Measurements from ENCODE around the gene SLC6A17. TPM values are rescaled to one million over a fixed set of nuclear protein-coding genes. Genes with fewer than 3 reads are reported as not detected.

Gene SLC6A17
- total RNA-seq, 1 donor from 2014 or later: 0.11 TPM

DNA sequence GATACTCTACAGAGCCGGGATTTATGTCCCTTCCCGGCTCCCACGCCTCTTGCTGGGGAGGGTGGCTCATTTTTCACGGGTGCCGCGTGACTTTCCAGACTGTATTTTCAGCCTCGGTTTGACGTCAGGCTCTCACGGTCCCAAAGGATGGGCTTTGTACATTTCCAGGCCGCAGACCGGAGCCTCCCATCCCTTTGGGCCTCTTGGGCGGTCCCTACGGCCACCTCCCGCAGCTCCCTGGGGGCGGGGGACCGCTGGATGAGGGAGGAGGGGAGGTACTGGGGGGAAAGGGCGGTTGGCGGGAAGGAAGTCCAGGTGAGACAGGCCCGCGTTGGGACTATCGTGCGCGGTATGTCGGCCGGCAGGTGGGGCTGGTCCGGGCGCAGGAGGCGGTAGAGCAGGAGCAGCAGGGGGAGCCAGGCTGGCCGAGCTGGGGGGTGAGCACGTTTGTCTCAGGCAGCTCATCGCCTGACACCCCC is 20.1 kb upstream of the SLC6A17 start:
- intact Hi-C loops (cut with DNase I): no loop called here
- no peaks in the 10 kb centered on the region for H3K27me3 ChIP-seq
- H3K36me3 ChIP-seq: no peaks in the 10 kb centered on the region
- TF ChIP-seq CTCF (IDR thresholded peaks at IDR 0.05): no peak
- H3K27ac ChIP-seq: no peak overlapping the region
- peak overlapping the region in 1 of 2 donors; percentile 31 for H3K4me3 ChIP-seq
- no peaks in the 10 kb centered on the region for H3K9me3 ChIP-seq
- no peak for DNase-seq (ENCODE audit: low spot score in 2 of 2)
- H3K4me1 ChIP-seq: no peaks in the 10 kb centered on the region

DNA sequence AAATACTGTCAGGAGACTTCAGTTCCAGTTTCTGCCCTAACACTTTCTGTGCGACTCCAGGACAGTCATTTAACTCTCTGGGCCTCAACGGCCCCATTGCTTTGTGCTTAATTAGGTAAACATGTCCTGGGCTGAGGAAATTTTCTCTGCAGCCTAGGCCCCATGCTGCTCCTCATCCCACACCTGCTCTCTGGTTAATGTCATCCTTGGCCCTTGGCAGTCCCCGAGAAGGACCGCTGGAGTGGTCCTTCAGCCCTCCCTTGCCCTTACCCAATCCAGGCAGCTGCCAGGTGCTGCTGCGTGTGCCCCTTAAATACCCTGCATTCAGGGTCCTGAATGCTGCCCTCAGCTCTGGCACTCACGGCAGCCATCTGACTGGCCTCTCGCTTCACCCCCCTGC is 19.3 kb upstream of the SLC6A17 start:
- TF ChIP-seq CTCF (IDR thresholded peaks at IDR 0.05): no peak
- Histone ChIP-seq H3K27ac (no peak overlapping the region), H3K4me3 (no peak overlapping the region), H3K36me3 (no peaks in the 10 kb centered on the region), H3K9me3 (no peaks in the 10 kb centered on the region), H3K27me3 (no peaks in the 10 kb centered on the region), H3K4me1 (no peaks in the 10 kb centered on the region)
- DNase-seq (ENCODE audit: low spot score in 2 of 2): no peak
- intact Hi-C loops (cut with DNase I): no loop called here

DNA sequence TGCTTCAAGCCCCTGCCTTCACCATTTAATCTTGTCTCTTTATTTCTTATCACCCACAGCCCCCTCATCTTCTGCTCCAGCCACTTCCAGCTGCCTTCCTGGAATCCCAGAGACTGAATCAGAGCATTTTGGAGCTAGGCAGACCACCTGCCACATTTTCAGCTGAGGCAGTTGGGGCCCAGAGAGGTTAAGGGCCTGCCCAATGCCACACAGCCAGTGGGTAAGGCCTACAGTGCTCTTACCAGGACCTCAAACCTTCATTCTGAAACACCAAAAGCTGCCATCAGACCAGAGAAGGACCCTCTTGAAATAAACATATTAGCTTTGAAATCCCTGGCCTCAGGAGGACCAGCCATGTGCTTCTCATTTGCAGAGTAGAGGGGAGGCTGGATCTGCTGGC is 17.6 kb upstream of the SLC6A17 start:
- no peak for TF ChIP-seq CTCF (IDR thresholded peaks at IDR 0.05)
- no peak overlapping the region for H3K4me3 ChIP-seq
- intact Hi-C loops (cut with DNase I): no loop called here
- H3K27me3 ChIP-seq: no peaks in the 10 kb centered on the region
- no peaks in the 10 kb centered on the region for H3K36me3 ChIP-seq
- no peaks in the 10 kb centered on the region for H3K4me1 ChIP-seq
- no peaks in the 10 kb centered on the region for H3K9me3 ChIP-seq
- no peak overlapping the region for H3K27ac ChIP-seq
- DNase-seq (ENCODE audit: low spot score in 2 of 2): no peak

GRCh38 chr1:110133436-110133835 is 16.9 kb upstream of the SLC6A17 start:
- Histone ChIP-seq H3K4me3 (no peak overlapping the region), H3K4me1 (no peaks in the 10 kb centered on the region), H3K9me3 (no peaks in the 10 kb centered on the region), H3K36me3 (no peaks in the 10 kb centered on the region), H3K27ac (no peak overlapping the region), H3K27me3 (no peaks in the 10 kb centered on the region)
- TF ChIP-seq CTCF (IDR thresholded peaks at IDR 0.05): no peak
- DNase-seq (ENCODE audit: low spot score in 2 of 2): no peak
- intact Hi-C loops (cut with DNase I): no loop called here

DNA sequence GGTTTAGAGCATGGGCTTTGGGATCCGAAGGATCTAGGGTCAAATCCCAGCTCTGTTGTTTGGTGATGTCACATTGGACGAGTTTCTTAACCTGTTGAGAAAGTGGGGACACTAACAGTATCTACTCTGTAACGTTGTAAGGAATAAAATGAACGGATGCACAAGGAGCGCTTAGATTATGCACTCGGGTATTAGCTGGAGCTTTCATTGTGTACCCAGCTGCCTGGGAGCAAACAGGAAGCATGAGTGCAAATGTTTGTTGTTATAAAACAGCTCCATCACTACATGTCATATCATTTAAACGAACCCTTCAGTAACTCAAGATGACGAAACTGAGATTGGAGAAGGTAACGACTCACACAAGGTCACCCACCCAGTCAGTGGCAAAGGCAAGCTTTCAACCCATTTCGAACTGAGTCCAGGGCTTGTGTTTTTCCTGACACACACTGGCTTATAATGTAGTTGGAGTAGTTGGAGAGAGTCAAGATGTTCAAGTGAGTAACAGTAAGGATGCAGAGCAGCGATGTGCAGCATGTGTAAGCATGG is 16.2 kb upstream of the SLC6A17 start:
- DNase-seq (ENCODE audit: low spot score in 2 of 2): no peak
- Histone ChIP-seq H3K27ac (no peak overlapping the region), H3K4me1 (no peaks in the 10 kb centered on the region), H3K9me3 (no peaks in the 10 kb centered on the region), H3K4me3 (no peak overlapping the region), H3K27me3 (no peaks in the 10 kb centered on the region), H3K36me3 (no peaks in the 10 kb centered on the region)
- TF ChIP-seq CTCF (IDR thresholded peaks at IDR 0.05): no peak
- intact Hi-C loops (cut with DNase I): no loop called here

DNA sequence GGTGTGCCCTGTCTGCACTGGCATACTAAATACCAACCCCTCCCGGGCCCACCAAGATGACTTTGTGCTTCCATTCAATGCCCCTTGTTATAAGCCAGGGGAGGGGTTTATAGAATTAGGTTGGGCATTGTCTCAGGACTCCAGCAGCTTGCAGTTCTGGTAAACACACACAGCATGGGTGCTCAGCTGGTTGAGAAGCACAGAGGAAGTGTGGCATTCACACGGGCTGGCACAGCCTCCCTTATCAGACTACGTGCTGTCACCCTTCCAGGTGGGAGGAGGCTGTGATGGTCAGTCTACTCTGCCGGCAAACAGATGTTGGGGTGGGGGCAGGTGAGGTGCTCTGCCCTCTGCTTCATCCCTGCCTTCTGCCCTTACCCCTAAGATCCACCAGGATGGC is 15.0 kb upstream of the SLC6A17 start:
- no peak for DNase-seq (ENCODE audit: low spot score in 2 of 2)
- no peak overlapping the region for H3K4me3 ChIP-seq
- no peak for TF ChIP-seq CTCF (IDR thresholded peaks at IDR 0.05)
- intact Hi-C loops (cut with DNase I): no loop called here
- no peaks in the 10 kb centered on the region for H3K4me1 ChIP-seq
- no peaks in the 10 kb centered on the region for H3K27me3 ChIP-seq
- H3K9me3 ChIP-seq: no peaks in the 10 kb centered on the region
- no peaks in the 10 kb centered on the region for H3K36me3 ChIP-seq
- H3K27ac ChIP-seq: no peak overlapping the region

Measured in ascending aorta (tissue), 2 donors.